HG02678 (cell line): ENCODE data around the gene CNGB1.
"Not testable (repeated sequence)": the region's sequence is repeated elsewhere in the genome, so short reads cannot be mapped to it uniquely, and the experiment has no call there.

Experiments used
- ATAC-seq: cut with Tn5 transposase; IDR thresholded peaks from one replicate; pipeline ENCODE4 v1.9.1; 2021; ENCODE audit warnings: mild to moderate bottlenecking, moderate library complexity; ENCODE audit not compliant: unreplicated experiment

CNGB1 gene

GRCh38 chr16:57912529-57913260 lies 58.2 kb downstream of the CNGB1 start:
- ATAC-seq, result no peak

DNA sequence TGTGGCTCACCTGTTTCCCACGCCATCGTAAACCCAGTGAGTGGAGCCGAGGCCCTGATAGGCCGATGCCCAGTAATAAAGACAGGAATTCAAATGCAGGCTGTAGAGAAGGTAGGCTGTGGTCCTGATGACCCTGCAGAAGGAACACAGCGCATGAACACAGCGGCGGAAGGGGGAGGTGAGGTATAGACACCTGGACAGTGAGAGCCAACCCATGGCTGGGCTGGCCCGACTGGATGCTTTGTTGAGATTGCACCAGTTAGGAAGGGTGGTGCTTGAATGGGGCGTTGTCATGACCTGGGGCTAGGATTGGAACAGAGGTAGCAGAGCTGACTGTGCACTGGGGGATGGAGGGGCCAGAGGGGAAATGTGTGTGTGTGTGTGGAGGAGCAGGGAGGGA lies 59.2 kb downstream of the CNGB1 start:
- ATAC-seq, result no peak

DNA sequence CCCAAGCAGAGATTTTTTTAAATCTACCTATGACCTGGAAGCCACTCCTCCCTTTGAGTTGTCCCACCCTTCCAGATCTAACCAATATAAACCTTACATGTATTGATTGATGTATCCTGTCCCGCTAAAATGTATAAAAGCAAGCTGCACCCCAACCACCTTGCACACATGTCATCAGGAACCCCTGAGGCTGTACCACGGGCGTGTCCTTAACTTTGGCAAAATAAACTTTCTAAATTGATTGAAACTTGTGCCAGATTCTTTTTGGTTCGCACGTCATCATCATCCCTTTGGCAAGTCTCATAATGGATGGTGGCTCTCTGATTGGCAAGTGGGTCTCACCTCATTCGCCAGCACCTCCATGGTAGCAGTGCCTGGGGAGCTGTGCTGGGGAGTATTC lies 60.2 kb downstream of the CNGB1 start:
- ATAC-seq, result no peak

GRCh38 chr16:57908409-57908987 lies 62.4 kb downstream of the CNGB1 start:
- ATAC-seq, result no peak

- no peak for ATAC-seq
Observed at GRCh38 chr16:57906382-57907316, 64.3 kb downstream of the CNGB1 start.

- no peak for ATAC-seq
Observed at GRCh38 chr16:57904101-57904500, 66.8 kb downstream of the CNGB1 start.

GRCh38 chr16:57903656-57904055 lies 67.3 kb downstream of the CNGB1 start:
- ATAC-seq, result no peak

DNA sequence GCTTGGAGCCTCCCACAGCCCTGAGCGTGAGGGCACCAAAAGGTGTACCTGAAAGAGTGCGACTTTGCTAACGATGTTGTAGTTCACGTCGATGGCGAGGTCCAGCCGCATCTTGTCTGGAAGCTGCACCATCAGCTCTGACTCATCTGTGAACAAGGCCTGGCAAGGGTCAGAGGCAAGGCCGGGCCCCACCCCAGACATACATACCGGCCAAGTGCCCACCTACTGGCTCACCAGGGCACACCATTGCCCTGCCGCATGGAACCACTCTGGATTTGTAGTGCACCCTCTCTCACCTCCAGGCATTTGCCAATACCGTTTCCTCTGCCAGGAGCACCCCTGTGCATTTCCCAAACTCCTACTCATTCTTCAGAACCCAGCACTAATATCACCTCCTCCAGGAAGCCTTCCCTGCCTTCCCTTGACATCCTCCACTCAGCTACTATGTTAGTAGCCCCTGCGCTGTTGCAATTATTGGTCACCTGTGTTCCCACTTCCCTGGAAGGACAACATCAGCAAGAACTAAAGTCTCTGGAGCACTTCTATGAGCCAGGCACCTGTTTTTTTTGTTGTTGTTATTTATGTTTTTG lies 69.4 kb downstream of the CNGB1 start:
- ATAC-seq, result no peak

- ATAC-seq, result no peak
Observed at GRCh38 chr16:57900796-57901479, 70.0 kb downstream of the CNGB1 start.

GRCh38 chr16:57899771-57900661 lies 70.9 kb downstream of the CNGB1 start:
- no peak for ATAC-seq

GRCh38 chr16:57898961-57899360 lies 72.0 kb downstream of the CNGB1 start:
- no peak for ATAC-seq

GRCh38 chr16:57897996-57898395 lies 72.9 kb downstream of the CNGB1 start:
- ATAC-seq, result no peak

DNA sequence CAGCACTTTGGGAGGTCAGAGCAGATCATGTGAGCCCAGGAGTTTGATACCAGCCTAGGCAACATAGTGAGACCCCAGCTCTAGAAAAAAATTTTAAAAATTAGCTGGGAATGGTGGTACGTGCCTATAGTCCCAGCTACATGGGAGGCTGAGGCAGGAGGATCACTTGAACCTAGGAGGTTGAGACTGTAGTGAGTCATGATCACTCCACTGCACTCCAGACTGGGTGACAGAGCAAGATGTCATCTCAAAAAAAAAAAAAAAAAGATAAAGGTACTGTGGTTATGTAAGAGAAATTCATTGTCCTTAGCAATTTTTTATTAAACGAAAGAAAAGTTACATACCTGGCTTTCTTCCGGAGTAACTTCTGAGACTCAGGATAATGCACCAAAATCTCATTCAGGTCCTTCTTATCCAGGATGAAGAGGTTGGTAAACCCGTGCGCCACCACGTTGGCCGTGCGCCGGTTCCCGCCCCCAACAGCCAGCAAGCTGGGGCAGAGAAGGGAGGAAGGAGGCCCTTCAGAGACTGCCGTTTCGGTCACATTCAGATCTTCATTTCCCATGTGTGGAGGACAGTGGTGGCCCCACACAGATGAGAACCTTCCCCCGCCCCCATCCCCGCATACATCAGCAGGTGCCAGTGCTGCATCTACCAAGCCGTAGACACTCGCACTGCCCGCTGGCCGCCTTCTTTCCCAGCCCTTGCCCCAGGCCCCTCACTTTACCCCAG lies 73.7 kb downstream of the CNGB1 start:
- ATAC-seq, result no peak

DNA sequence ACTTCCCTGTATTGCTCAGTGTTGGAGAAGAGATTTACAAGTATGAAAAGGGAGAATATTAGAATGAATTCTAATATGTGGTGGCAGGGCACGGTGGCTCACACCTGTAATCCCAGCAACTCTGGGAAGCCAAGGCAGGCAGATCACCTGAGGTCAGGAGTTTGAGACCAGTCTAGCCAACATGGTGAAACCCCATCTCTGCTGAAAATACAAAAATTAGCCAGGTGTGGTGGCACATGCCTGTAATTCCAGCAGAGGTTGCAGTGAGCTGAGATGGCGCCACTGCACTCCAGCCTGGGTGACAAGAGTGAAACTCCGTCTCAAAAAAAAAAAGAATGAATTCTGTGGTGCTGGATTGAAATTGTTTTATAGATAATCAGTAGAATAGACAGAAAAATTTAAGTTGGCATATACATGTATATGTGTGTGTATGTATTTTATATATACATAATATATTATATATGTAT lies 75.8 kb downstream of the CNGB1 start:
- ATAC-seq, result not testable (repeated sequence)

DNA sequence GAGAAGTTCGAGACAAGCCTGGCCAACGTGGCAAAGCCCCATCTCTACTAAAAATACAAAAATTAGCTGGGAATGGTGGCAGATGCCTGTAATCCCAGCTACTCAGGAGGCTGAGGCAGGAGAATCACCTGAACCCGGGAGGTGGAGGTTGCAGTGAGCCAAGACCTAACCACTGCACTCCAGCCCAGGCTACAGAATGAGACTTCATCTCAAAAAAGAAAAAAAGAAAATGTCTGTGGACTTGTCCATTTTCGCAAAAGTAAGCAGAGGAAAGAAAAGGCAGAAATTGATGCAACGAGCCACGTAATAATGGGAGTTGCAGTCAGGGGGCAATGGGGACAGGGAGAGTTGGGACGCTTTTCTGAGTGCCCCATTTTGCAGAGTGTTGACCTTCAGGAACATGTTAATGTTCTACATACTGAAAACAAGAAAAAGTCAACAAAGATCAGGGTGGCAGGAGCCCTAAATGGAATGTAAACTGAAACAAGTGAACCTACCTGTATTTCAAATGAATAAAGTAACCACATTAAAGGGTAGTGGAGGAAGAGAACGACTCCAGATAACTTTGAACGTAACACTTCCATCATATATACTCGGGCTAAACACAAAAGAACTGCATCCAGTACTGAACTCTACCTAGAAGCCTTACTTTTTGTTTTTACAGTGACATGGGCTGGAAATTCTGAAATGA lies 76.4 kb downstream of the CNGB1 start:
- no peak for ATAC-seq

GRCh38 chr16:57893559-57894389 lies 77.2 kb downstream of the CNGB1 start:
- ATAC-seq, result no peak

- ATAC-seq, result no peak
Observed at GRCh38 chr16:57893217-57893558, 77.7 kb downstream of the CNGB1 start.
